ENCODE results near the gene LRMDA.
A peak's percentile ranks its signal among the peaks of the same experiment; 100 is the strongest.
"Not testable (repeated sequence)": the region's sequence is repeated elsewhere in the genome, so short reads cannot be mapped to it uniquely, and the experiment has no call there.

Gene LRMDA

DNA sequence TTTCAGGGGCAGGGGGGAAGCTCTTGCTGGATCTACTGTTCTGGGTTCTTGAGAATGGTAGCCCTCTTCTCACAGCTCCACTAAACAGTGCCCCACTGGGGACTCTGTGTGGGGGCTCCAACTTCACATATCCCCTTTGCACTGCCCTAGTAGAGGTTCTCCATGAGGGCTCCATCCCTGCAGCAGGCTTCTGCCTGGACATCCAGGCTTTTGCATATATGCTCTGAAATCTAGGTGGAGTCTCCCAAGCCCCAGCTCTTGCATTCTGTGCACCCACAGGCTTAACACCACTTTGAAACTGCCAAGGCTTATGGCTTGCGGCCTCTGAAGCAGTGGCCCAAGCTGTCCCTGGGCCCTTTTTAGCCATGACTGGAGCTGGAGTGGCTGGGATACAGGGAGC lies 150.7 kb downstream of the LRMDA start:
- DNase-seq (ENCODE audit: low read depth, low spot score) = no peak

DNA sequence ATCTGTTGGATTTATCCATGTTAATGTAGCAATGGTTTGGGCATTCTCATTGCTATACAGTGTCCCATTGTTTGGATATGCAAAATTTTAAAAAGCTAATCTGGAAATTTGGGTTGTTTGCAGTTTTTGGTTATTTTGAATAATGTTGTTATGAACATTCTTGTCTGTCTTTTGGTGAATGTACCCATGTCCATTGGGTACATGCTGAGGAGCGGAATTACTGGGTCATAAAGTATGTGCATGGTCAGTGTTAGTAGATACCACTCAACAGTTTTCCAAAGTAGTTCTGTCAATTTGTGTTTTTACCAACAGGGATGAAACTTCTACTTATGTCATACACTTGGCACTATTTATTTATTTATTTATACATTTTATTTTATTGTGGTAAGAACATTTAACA lies 153.9 kb downstream of the LRMDA start:
- no peak for DNase-seq (ENCODE audit: low read depth, low spot score)

DNA sequence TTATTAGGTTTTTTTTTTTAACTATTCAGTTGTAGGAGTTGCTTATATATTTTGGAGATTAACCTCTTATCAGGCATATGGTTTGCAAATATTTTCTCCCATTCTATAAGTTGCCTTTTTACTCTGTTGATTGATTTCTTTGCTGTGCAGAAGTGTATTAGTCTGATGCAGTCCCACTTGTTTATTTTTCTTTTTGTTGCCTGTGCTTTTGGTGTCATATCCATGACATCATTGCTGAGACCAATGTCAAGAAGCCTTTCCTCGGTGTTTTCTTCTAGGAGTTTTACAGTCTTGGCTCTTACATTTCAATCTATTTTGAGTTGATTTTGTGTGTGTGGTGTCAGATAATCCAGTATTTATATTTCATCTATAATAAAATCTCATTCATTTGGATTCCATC lies 155.4 kb downstream of the LRMDA start:
- DNase-seq (ENCODE audit: low read depth, low spot score) = no peak

DNA sequence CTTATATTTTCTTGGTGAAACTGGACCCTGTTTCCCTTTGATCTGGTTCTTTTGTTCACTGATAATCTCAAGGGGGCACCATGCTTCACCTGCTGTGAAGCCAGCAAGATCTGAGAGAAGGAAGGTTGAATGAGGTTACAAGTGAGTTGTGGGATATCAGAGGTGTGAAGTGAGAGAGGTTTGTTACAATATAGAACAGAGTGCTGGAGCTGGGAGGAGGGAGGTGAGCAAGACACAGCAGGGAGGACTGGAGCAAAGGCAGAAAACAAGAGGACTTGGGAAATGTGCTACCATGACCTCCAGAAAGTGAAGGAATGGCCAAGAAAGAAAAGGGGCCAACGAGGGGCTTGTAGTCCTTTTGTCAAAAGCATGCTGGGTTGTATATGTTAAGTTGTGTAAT lies 156.6 kb downstream of the LRMDA start:
- DNase-seq (ENCODE audit: low read depth, low spot score) = no peak

DNA sequence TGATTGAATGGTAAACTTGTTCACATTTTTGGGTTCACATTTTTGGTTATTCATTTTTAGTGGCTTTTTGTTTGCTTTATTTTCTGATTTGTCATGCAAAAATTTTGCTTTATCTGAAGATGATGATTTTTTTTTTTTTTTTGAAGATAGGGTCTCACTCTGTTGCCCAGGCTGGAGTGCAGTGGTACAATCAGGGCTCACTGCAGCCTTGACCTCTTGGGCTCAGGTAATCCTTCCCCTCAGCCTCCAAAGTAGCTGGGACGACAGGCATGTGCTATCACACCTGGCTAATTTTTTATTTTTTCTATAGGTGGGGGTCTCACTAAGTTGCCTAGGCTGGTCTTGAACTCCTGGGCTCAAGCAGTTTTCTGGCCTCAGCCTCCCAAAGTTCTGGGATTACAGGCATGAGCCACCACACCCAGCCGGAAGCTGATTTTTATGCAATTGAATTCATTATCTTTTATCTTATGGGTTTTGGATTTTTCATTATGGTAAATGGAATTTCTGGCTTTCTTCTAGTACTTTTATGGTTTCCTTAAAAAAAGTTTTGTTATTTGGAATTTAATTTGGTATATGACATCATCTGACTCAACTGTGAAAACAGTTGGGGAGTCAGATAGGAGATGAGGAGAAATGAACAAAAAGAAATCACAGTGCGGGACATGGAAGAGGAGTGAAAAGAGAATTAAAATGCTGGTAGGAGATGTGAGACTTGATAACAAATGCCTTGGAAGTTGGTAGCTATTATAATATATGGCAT lies 158.7 kb downstream of the LRMDA start:
- DNase-seq (ENCODE audit: low read depth, low spot score) = no peak

DNA sequence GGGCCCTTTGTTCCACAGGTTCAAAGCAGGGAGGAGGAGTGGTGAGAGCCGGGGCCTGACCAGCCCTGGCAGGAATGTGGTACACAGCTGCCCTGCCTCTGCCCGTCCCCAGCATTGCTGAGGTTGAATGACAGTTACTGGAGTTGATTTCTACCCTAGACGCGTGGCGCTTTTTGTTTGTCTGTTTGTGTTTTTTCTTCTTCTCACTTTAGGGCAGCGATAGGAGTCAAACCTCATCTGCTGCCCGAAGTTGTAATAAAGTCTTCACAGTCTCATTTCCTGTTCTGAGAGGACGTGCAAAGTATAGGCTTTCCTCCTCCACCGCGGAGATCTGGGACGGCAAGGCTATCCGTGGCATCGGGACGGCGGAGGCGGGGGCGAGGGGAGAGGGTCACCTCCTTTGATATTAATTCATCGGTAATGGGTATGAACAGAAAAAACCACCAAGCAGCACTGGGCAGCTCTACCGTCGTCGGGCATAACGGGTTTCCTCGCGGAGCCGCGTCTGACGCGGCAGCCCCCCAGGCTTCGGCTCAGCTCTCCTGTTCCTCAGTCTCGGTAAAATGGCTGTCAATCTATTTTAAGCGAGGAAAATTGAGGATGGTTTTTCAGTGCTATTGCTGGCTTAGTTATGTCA lies 160.8 kb downstream of the LRMDA start:
- DNase-seq (ENCODE audit: low read depth, low spot score) = no peak

DNA sequence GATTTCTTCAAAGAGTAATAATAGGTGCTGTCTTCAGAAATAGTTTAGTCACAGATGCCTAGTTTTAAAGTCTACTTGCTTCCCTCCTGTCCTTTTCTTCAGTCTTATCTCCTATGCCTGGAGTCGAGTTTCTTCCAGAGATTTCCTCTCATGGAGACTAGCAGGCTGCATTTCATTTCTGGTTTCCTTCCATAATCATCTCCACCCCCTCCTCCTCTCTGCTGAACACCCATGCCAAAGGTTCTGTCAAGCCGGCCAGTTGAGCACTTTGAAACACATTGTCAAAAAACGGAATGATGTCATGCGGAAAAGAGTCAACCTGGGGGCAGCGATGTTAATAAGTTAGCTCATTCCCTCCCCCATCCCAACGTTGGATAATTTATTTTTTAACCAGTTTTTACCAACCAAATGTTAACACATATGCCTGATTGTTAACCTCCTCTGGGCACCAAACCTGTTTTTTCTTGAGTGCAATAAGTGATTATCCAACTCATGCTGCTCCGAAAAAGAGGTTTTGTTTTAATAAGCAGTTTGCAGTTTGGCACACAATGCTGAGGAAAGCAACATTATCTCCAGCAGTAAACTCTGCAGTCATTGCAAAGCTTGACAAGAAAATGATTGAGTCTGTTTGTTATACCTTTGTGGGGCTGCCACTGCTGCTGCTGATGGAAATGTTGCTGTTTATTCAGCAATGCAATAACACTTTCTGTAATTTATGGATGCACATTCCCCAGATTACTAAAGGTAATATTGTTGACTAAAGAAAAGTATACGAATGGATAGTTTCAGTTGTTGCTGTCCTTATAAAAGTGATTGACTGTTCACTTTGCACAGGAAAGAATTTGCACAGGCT lies 161.6 kb downstream of the LRMDA start:
- no peak for DNase-seq (ENCODE audit: low read depth, low spot score)

DNA sequence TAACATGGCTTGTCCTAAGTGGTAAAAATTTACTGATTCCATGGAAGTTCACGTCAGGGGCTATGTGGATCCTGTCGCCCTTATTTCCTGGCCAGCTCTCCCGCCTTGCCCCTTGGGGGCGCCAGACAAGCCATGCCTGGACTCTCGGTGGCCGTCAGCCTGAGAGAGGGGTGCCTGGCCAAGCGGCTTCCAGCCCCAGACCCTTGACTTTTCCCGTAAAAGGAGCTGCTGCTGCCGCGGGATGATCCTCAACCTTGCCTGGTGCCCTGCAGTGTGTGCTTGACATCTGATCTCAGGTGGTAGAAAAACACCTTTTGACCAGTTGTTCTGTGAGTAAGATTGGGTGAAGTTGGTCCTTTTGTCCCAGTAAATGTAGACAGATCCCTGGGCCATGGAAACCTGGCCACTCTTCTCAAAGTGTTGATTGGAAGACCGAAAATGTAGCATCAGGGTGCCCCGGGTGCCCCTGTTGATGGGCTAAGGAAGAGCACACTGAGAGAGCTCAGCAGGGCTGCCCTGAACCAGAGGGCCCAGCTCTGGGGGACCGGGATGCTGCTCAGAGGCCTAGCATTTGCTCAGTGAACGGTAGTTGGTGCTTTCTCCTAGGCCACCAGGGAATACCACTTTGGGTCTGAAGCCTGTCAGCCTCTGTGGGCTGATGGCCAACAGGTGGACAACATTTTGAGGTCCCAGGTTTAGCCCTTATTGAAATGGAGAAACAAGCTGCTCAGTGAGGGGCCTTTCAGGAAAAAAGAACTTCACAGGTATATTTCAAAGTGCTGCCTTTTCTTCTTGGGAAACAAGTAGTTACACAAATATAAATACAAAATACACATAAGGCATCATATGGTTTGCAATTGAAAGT lies 162.5 kb downstream of the LRMDA start:
- DNase-seq (ENCODE audit: low read depth, low spot score) = peak; percentile 27

DNA sequence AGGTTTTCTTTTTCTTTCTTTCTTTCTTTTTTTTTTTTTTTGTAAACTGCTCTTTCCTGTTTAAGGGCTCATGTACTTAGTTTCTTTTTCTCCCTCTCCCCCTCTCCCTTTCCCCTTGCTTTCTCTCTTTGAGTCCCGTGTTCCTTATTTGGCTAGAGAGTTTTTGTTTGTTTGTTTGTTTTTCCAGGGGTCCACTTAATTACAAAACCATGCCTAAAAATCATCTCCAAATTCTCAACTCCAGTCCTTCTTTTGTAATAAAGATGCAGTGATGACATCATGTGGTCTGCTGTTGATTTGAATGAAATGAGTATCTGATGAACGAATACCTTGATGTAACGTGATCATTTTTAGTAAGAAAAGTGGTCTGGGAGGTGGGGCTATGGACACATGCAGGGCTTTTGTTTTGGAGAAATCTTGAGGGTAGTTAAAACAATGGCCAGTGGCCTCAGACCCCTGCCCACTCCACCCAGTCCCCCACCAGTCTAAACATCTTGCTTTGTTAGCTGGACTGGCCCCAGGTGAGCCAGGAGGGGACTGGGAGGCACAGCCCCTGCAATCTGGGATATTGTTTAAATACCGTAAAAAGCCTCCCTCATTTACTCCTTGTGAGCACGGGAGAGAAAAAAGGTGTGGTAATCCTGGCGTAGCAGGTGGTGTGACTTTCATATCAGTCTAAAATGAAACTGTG lies 165.7 kb downstream of the LRMDA start:
- DNase-seq (ENCODE audit: low read depth, low spot score) = peak; percentile 51

DNA sequence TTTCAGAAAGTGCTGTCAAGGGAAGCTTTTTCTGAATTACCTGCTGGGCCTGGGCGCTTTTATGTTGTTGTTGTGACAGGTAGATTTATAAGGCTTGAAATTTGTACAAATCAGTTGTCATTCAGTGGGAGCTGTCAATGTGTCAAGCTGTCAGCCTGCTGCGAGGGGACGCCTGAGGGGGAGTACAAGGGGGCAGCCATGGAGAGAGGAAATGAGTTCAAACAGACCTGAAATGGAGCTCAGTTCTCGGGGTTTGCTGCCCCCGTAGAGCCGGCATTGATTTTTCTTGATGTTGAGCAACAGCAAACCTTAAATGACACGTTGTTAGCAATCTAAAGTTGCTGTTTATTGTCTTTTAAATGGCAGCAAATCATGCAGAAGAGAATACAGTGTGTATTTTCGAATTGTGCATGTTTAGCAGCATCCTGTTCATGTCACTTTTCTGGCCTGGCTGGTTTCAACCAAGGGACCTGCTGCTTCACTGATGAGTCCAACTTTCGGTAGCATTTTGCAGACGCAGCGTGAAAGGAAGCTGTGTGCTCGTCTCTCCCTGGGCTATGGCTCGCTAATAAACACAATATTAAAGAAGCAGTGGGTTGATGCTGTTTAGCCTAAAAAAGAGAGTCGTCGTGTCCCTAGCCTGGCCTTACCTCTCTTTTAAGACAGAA lies 166.5 kb downstream of the LRMDA start:
- peak; percentile 75 for DNase-seq (ENCODE audit: low read depth, low spot score)

DNA sequence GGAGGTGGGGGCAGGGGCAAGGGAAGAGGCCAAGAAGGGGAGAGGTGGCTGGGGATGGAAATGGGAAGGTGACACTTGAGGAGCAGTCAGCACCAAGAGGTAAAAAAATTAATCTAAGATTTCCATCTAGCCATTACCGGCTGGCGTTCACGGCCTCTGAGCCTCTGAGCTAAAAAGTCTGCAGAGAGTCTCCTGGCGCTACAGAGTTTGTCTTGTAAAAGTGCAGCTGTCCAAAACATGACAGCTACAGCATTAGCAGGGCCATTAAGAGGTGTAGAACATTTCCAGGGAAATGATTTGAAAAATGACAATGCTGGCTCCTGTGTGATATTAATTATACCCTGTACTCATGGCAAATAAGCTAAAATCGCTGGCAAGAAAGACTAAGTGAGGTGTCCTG lies 167.6 kb downstream of the LRMDA start:
- no peak for DNase-seq (ENCODE audit: low read depth, low spot score)

DNA sequence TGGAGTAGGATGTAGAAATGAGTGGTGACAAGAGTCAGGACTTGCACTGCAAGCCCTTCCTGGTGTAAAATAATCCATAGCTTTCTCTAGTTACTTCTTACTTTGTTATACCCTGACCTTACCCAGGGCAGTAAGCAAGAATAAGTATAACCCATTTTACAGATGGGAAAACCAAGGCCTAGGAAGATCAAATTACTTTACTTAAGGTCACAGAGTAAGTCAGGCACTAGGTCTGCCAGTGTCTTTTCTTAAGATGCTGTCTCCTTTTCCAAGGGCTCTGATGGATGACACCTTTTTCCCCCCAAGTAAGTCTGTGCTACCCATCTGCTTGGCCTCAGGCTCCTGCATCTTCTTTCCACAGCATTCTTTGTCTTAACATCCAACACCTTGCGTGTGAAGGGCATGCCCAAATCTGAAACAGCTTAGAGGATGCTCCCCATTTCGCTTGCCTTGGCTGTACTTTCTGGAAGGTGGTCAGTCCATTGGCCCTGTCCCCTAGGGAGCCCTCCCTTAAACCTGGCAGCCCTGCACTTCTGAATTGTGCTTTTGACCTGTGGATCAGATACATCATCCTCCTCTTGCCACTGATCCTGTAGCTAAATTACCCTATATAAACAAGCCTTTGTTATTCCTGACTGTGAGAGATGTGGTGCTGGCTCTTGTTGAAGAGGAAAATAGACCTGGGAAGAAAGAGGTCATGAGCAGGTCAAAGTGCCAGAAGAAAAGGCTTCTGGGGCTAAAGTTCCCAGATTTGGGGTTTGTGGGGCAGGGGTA lies 168.6 kb downstream of the LRMDA start:
- peak; percentile 68 for DNase-seq (ENCODE audit: low read depth, low spot score)

DNA sequence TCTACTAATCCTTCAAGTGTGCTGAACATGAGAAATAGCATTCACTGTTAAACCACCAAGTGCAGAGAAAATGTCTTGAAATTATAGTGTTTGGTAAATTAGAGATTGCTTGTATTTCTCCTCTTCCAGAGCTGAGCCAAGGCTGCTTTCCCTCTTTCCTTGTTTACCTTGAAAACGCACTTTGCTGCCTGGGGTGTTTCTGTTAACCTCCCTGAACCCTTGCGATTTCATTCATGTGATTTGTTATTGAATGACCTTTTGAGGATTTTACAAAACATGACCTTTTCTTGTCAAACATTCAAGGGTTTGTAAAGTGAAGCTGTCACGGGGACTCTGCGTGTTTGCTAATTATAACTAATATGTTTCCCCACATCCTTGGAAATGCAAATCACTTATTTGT lies 169.4 kb downstream of the LRMDA start:
- DNase-seq (ENCODE audit: low read depth, low spot score) = peak; percentile 31

DNA sequence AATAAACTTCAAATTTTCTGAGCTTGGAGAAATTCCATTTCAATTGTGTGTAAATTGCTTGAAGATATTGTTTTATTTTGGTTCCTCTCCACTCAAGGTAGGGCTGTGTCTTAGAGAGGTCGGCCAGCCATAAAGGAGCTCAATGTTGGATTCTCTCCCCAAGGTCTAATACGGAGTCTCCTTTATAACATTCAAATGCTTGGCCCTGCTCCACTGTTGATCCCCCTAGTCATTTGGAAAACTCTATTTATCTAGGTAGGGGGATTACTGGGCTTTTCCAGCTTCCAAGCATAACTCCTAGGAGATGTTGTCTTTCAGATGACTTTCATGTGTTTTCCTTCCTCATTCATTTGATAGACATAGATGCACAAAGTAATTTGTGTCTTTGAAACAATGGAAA lies 170.9 kb downstream of the LRMDA start:
- DNase-seq (ENCODE audit: low read depth, low spot score) = no peak

DNA sequence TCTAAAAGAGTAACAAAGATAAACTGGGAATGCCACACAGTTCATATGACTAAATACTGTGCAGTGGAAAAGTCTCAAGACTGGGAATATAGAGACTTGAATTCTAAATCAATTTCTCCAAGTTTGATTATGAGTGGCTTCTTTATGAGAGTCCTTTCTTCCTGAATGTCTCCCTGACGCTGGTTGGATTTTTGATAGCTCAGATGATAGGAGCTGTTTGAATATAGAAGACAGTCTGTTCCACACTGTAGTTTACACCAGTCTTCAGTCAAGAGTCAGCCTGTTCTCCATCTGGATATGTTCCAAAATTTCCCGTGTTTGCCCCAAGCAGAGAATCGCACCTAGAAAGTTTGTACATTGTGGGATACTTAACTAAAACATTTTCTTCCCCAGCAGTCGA lies 173.7 kb downstream of the LRMDA start:
- no peak for DNase-seq (ENCODE audit: low read depth, low spot score)

DNA sequence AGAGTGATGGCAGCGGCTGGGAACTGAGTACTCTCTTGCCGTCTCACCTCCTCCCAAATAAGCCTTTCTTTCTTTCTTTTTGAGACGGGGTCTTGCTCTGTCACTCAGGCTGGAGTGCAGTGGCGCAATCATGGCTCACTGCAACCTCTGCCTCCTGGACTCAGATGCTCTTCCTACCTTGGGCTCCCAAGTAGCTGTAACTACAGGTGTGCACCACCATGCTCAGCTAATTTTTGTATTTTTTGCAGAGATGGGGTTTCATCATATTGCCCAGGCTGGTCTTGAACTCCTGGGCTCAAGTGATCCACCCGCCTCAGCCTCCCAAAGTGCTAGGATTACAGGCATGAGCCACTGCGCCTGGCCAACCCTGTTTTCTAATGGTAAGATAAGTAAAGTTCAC lies 174.4 kb downstream of the LRMDA start:
- not testable (repeated sequence) for DNase-seq (ENCODE audit: low read depth, low spot score)

DNA sequence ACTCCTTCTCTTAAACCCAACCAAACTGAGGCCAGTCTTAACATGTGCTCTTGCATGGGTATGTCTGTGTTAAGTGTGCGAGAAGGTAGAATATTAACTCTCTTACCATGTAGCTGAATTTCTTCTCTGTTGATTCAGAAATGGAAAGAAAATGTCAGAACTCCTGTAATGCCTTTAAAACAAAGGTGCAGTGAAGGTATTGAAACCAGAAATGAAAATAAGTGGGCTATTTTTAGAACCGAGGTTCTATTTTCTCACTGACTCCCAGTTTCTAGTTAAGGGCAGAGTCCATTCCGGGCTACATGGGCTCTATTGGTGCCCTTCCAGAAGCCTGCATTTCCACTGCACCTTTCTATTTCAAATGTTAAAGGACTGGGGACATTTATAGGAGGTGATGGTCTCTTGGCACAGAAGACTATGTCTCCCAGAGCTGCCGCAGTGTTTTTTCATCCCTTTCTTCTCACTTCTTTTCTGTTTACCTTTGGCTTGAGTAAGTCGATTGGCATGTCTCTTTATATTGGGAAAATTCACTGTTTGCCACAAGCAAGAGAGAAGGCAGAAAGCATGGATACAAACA lies 174.9 kb downstream of the LRMDA start:
- DNase-seq (ENCODE audit: low read depth, low spot score) = no peak

DNA sequence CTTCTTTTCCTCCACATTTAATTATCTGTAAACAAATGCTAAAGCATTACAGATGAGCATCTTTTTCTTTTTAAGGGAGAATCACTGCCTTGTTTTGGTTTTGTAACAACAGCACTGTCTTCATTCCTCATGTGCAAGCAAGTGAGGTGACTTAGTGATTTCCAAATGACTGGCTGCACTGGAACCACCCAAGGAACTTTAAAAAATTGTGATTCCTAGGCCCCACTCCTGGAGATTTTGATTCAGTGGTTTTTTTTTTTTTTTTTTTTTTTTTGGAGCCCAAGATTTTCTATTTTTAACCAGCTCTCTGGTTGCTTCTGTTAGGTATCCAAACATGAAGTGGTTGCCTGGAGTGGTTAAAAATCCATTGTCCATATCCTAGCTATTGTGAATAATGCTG lies 176.2 kb downstream of the LRMDA start:
- no peak for DNase-seq (ENCODE audit: low read depth, low spot score)

DNA sequence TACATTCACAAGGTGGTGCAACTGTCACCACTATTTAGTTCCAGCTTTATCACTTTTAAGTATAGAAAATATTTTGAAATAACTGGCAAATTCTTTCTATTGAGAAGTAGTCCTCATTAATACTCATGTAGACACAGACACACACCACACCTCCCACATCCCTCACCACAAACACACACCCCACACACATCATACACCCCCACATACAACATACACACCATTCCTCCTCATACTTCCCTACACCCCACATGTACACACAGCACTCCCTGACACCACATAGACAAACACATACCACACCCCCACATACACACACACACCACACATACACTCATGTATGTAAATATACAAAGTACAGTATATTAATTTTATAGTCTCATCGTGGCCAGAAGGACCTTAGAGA lies 178.8 kb downstream of the LRMDA start:
- no peak for DNase-seq (ENCODE audit: low read depth, low spot score)
